WTC11 (cell line): ENCODE results near the gene NLRP4. TPM values are rescaled to one million over a fixed set of nuclear protein-coding genes. Genes with fewer than 3 reads are reported as not detected.

Source experiments
- ATAC-seq: fragments of 200-7000 bp; cut with Tn5 transposase; 2 replicates; pipeline ENCODE4 v1.10.0; 2021; ENCODE audit warnings: mild to moderate bottlenecking, moderate library complexity
- CTCF ChIA-PET: fragments of 300-600 bp; sonication (Branson Sonifier 250); formaldehyde crosslinking; loops from one replicate; lab custom pipeline; 2021; ENCODE audit warnings: antibody characterized with exemption; lab: Charles Lee
- POLR2A ChIA-PET: fragments of 350-600 bp; sonication (Branson Sonifier 250); formaldehyde crosslinking; loops from one replicate; lab custom pipeline; 2021; ENCODE audit warnings: antibody characterized with exemption; lab: Charles Lee
- DNase-seq: peaks from one replicate; pipeline ENCODE4 v3.0.0; 2021; ENCODE audit warnings: low spot score
- H3K27ac Mint-ChIP-seq: 2 replicates; pipeline ENCODE4 v1.8.0; 2021; ENCODE audit warnings: mixed read lengths
- H3K27me3 Mint-ChIP-seq: 2 replicates; pipeline ENCODE4 v1.8.0; 2021; ENCODE audit warnings: low read depth, mild to moderate bottlenecking, moderate library complexity, mixed read lengths
- H3K36me3 Mint-ChIP-seq: 2 replicates; pipeline ENCODE4 v1.8.0; 2021; ENCODE audit warnings: mixed read lengths
- H3K4me1 Mint-ChIP-seq: 2 replicates; pipeline ENCODE4 v1.8.0; 2022; ENCODE audit warnings: mixed read lengths
- H3K4me3 Mint-ChIP-seq: 2 replicates; pipeline ENCODE4 v1.8.0; 2021; ENCODE audit warnings: mild to moderate bottlenecking, moderate library complexity, mixed read lengths
- H3K9me3 Mint-ChIP-seq: 2 replicates; pipeline ENCODE4 v1.8.0; 2021; ENCODE audit warnings: mixed read lengths
- AR ChIP-seq: fragments of 250-450 bp; sonication (Bioruptor Pico); IDR thresholded peaks from 2 replicates; pipeline ENCODE4 v1.9.0; 2021; ENCODE audit warnings: mild to moderate bottlenecking
- CREB1 ChIP-seq: sonication (generic); formaldehyde crosslinking; IDR thresholded peaks from 2 replicates; pipeline ENCODE4 v1.8.0; 2023; ENCODE audit warnings: mild to moderate bottlenecking, missing genetic modification reagents
- CTCF ChIP-seq: fragments of 200-600 bp; IDR thresholded peaks from 2 replicates; pipeline ENCODE4 v1.8.0; 2022; ENCODE audit warnings: antibody characterized with exemption
- ERG ChIP-seq: fragments of 250-450 bp; sonication (Bioruptor Pico); IDR thresholded peaks from 2 replicates; pipeline ENCODE4 v1.8.0; 2021; ENCODE audit warnings: mild to moderate bottlenecking
- FOXP1 ChIP-seq: sonication (generic); formaldehyde crosslinking; IDR thresholded peaks from 2 replicates; pipeline ENCODE4 v1.8.0; 2022; ENCODE audit warnings: missing genetic modification reagents, mild to moderate bottlenecking, moderate library complexity, borderline replicate concordance
- FOXP4 ChIP-seq: sonication (generic); formaldehyde crosslinking; IDR thresholded peaks from 2 replicates; pipeline ENCODE4 v1.8.0; 2022; ENCODE audit warnings: mild to moderate bottlenecking, missing genetic modification reagents
- HMGXB4 ChIP-seq: sonication (generic); formaldehyde crosslinking; IDR thresholded peaks from 2 replicates; pipeline ENCODE4 v1.8.1; 2023; ENCODE audit warnings: mild to moderate bottlenecking, moderate library complexity, missing genetic modification reagents
- IRF2 ChIP-seq: sonication (generic); formaldehyde crosslinking; IDR thresholded peaks from 2 replicates; pipeline ENCODE4 v1.8.0; 2022; ENCODE audit warnings: low read depth, missing genetic modification reagents, borderline replicate concordance
- MLX ChIP-seq: sonication (generic); formaldehyde crosslinking; IDR thresholded peaks from 2 replicates; pipeline ENCODE4 v1.8.1; 2023; ENCODE audit warnings: mild to moderate bottlenecking, missing genetic modification reagents, moderate library complexity
- NFE2L1 ChIP-seq: sonication (generic); formaldehyde crosslinking; IDR thresholded peaks from 2 replicates; pipeline ENCODE4 v1.8.1; 2023; ENCODE audit warnings: missing genetic modification reagents
- NFYB ChIP-seq: sonication (generic); formaldehyde crosslinking; conservative IDR thresholded peaks from 2 replicates; pipeline ENCODE4 v1.8.0; 2022; ENCODE audit warnings: low read depth, missing genetic modification reagents
- RORB ChIP-seq: fragments of 250-450 bp; sonication (Bioruptor Pico); IDR thresholded peaks from 2 replicates; pipeline ENCODE4 v1.9.0; 2021; ENCODE audit warnings: mild to moderate bottlenecking
- SMAD4 ChIP-seq: sonication (generic); formaldehyde crosslinking; IDR thresholded peaks from 2 replicates; pipeline ENCODE4 v1.8.0; 2022; ENCODE audit warnings: mild to moderate bottlenecking, missing genetic modification reagents
- SP1 ChIP-seq: sonication (generic); formaldehyde crosslinking; conservative IDR thresholded peaks from 2 replicates; pipeline ENCODE4 v1.8.1; 2022; ENCODE audit warnings: missing genetic modification reagents
- ZNF138 ChIP-seq: sonication (generic); formaldehyde crosslinking; conservative IDR thresholded peaks from 2 replicates; pipeline ENCODE4 v1.8.1; 2022; ENCODE audit warnings: mild to moderate bottlenecking, moderate library complexity, missing genetic modification reagents
- ZNF263 ChIP-seq: sonication (generic); formaldehyde crosslinking; IDR thresholded peaks from 2 replicates; pipeline ENCODE4 v1.8.1; 2022; ENCODE audit warnings: low read depth, mild to moderate bottlenecking, moderate library complexity, missing genetic modification reagents
- ZNF416 ChIP-seq: fragments of 250-450 bp; sonication (Bioruptor Pico); IDR thresholded peaks from 2 replicates; pipeline ENCODE4 v1.9.0; 2021; ENCODE audit warnings: mild to moderate bottlenecking, inconsistent platforms
- ZNF512 ChIP-seq: sonication (generic); formaldehyde crosslinking; IDR thresholded peaks from 2 replicates; pipeline ENCODE4 v1.8.1; 2022; ENCODE audit warnings: missing genetic modification reagents, borderline replicate concordance
- total RNA-seq: library from RNA; stranded (reverse); gene quantifications from 3 replicates; pipeline ENCODE4 v1.2.3, GENCODE V29; 2021

NLRP4 gene
- total RNA-seq, 1 experiment from 2014 or later, result not detected

GRCh38 chr19:55838906-55839305, 2.6 kb downstream of the NLRP4 start:
- TF ChIP-seq SMAD4 (CRISPR knock-in tag) (no peak), HMGXB4 (CRISPR knock-in tag) (no peak), CTCF (no peak)
- H3K36me3 Mint-ChIP-seq, result peaks cover 53% of the 10 kb centered on the region
- ChIA-PET CTCF (no interaction called here), POLR2A (no interaction called here)
- peaks cover 10% of the 10 kb centered on the region for H3K27me3 Mint-ChIP-seq
- DNase-seq (no peak), ATAC-seq (no peak)
- H3K4me1 Mint-ChIP-seq, result no peaks in the 10 kb centered on the region
- no peak overlapping the region for H3K27ac Mint-ChIP-seq
- H3K9me3 Mint-ChIP-seq, result peaks cover 71% of the 10 kb centered on the region
- H3K4me3 Mint-ChIP-seq, result no peak overlapping the region

- H3K4me3 Mint-ChIP-seq, result no peak overlapping the region
- no peak overlapping the region for H3K27ac Mint-ChIP-seq
- peaks cover 24% of the 10 kb centered on the region for H3K27me3 Mint-ChIP-seq
- POLR2A ChIA-PET, result no interaction called here
- H3K4me1 Mint-ChIP-seq, result no peaks in the 10 kb centered on the region
- TF ChIP-seq ZNF512 (CRISPR knock-in tag) (no peak), ZNF138 (CRISPR knock-in tag) (no peak), ZNF416 (CRISPR knock-in tag) (no peak)
- DNase-seq, result no peak
- CTCF ChIA-PET, result no interaction called here
- no peak for ATAC-seq
- H3K9me3 Mint-ChIP-seq, result peaks cover 65% of the 10 kb centered on the region
- peaks cover 63% of the 10 kb centered on the region for H3K36me3 Mint-ChIP-seq
These were observed 18.8 kb downstream of the NLRP4 start for GRCh38 chr19:55855160-55855559.

- POLR2A ChIA-PET, result no interaction called here
- Mint-ChIP-seq H3K9me3 (peaks cover 70% of the 10 kb centered on the region), H3K27me3 (peaks cover 20% of the 10 kb centered on the region), H3K4me1 (no peaks in the 10 kb centered on the region), H3K36me3 (peaks cover 68% of the 10 kb centered on the region), H3K4me3 (no peak overlapping the region), H3K27ac (no peak overlapping the region)
- ATAC-seq, result no peak
- no peak for DNase-seq
- CTCF ChIA-PET, result no interaction called here
- TF ChIP-seq MLX (CRISPR knock-in tag) (no peak), ZNF512 (CRISPR knock-in tag) (no peak), AR (CRISPR knock-in tag) (no peak), ERG (CRISPR knock-in tag) (no peak), IRF2 (CRISPR knock-in tag) (no peak), NFYB (CRISPR knock-in tag) (no peak), SP1 (CRISPR knock-in tag) (no peak), RORB (CRISPR knock-in tag) (no peak), FOXP1 (no peak), NFE2L1 (CRISPR knock-in tag) (no peak), CREB1 (CRISPR knock-in tag) (no peak), ZNF263 (CRISPR knock-in tag) (no peak), FOXP4 (CRISPR knock-in tag) (no peak)
These were observed 20.8 kb downstream of the NLRP4 start for GRCh38 chr19:55857149-55857548.
